ENCODE results near the gene SNAPIN.
"Not testable (repeated sequence)": the region's sequence is repeated elsewhere in the genome, so short reads cannot be mapped to it uniquely, and the experiment has no call there.

Gene SNAPIN

DNA sequence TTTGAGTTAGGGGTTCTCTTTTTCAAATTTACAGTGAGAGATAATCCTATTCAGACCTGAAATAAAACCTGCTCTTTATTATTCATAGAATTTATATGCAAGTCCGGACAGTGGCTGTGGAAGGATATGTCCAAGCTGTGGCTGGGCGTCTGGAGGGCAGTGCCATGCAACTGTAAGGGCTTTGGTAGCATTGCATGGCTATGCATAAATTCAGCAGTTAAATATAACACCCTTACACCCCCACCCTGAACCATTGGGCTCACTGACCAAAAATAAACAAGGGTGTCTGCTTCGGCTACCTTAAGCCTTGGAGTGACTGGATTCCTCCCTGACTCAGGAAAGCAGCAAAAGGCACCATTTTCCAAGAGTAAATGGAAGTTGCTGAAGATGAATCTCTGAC, 19.2 kb upstream of the SNAPIN start:
- H3K27me3 Mint-ChIP-seq (ENCODE audit: low read depth, poor library complexity) = no peaks in the 10 kb centered on the region
- H3K9me3 Mint-ChIP-seq = no peaks in the 10 kb centered on the region
- H3K4me3 Mint-ChIP-seq = no peak overlapping the region
- TF ChIP-seq, protein P1, sequence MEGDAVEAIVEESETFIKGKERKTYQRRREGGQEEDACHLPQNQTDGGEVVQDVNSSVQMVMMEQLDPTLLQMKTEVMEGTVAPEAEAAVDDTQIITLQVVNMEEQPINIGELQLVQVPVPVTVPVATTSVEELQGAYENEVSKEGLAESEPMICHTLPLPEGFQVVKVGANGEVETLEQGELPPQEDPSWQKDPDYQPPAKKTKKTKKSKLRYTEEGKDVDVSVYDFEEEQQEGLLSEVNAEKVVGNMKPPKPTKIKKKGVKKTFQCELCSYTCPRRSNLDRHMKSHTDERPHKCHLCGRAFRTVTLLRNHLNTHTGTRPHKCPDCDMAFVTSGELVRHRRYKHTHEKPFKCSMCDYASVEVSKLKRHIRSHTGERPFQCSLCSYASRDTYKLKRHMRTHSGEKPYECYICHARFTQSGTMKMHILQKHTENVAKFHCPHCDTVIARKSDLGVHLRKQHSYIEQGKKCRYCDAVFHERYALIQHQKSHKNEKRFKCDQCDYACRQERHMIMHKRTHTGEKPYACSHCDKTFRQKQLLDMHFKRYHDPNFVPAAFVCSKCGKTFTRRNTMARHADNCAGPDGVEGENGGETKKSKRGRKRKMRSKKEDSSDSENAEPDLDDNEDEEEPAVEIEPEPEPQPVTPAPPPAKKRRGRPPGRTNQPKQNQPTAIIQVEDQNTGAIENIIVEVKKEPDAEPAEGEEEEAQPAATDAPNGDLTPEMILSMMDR (IDR thresholded peaks at IDR 0.05) = no peak
- no peak overlapping the region for H3K27ac Mint-ChIP-seq
- peaks cover 60% of the 10 kb centered on the region for H3K4me1 Mint-ChIP-seq
- DNase-seq = no peak
- H3K36me3 Mint-ChIP-seq (ENCODE audit: low read depth) = peaks cover 78% of the 10 kb centered on the region

DNA sequence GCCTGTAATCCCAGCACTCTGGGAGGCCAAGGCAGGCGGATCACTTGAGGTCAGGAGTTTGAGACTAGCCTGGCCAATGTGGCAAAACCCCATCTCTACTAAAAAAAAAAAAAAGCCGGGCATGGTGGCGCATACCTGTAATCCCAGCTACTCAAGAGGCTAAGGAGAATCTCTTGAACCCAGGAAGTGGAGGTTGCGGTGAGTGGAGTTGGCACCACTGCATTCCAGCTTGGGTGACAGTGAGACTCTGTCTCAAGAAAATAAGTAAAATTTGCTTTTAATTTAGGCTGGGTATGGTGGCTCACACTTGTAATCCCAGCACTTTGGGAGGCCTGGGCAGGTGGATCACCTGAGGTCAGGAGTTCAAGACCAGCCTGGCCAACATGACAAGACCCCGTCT, 18.3 kb upstream of the SNAPIN start:
- H3K4me1 Mint-ChIP-seq = peaks cover 52% of the 10 kb centered on the region

DNA sequence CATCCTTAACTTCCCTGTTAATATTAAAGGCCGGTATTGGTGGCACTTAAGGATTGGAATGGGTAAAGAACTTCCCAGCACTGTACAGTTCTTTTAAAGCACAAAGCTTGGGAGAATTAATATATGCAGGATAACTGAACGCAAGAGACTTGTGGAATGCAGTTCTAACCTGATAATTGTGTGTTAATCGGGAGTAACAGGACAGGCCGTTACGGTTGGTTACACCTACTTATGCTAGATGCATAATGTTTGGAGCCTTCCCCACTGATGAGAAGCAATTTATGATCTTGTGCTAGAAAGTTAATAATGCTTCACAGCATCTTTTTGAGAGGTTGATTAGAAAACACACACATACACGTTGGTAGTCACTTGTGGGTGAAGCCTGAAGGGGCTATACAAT, 17.6 kb upstream of the SNAPIN start:
- no peak for DNase-seq
- H3K4me3 Mint-ChIP-seq = no peak overlapping the region
- peaks cover 47% of the 10 kb centered on the region for H3K4me1 Mint-ChIP-seq
- peaks cover 86% of the 10 kb centered on the region for H3K36me3 Mint-ChIP-seq (ENCODE audit: low read depth)
- H3K27me3 Mint-ChIP-seq (ENCODE audit: low read depth, poor library complexity) = no peaks in the 10 kb centered on the region
- TF ChIP-seq, protein P1 (IDR thresholded peaks at IDR 0.05) = no peak
- no peak overlapping the region for H3K27ac Mint-ChIP-seq
- H3K9me3 Mint-ChIP-seq = no peaks in the 10 kb centered on the region

More for the DNA sequence above, 18.3 kb upstream of the SNAPIN start:
- H3K9me3 Mint-ChIP-seq; H3K27ac Mint-ChIP-seq; DNase-seq; H3K4me3 Mint-ChIP-seq; H3K27me3 Mint-ChIP-seq (ENCODE audit: low read depth, poor library complexity): not testable (repeated sequence)
- peaks cover 84% of the 10 kb centered on the region for H3K36me3 Mint-ChIP-seq (ENCODE audit: low read depth)

DNA sequence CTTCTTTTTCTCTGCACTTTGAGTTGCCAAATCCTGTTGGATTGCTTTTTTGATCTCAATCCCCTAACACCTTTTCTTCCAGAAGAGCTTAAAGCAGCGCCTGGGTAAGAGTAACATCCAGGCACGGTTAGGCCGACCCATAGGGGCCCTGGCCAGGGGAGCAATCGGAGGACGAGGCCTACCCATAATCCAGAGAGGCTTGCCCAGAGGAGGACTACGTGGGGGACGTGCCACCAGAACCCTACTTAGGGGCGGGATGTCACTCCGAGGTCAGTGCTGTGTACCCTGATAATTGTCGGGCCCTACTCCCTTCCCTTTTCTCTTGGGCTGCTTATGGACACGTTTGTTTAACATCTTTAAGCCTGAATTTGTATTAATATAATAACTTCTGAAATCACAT, 16.3 kb upstream of the SNAPIN start:
- peaks cover 35% of the 10 kb centered on the region for H3K4me1 Mint-ChIP-seq
- no peak overlapping the region for H3K4me3 Mint-ChIP-seq
- no peak for DNase-seq
- TF ChIP-seq, protein P1 (IDR thresholded peaks at IDR 0.05) = no peak
- H3K9me3 Mint-ChIP-seq = no peaks in the 10 kb centered on the region
- peaks cover 83% of the 10 kb centered on the region for H3K36me3 Mint-ChIP-seq (ENCODE audit: low read depth)
- H3K27me3 Mint-ChIP-seq (ENCODE audit: low read depth, poor library complexity) = no peaks in the 10 kb centered on the region
- peak overlapping the region; percentile 45 for H3K27ac Mint-ChIP-seq

DNA sequence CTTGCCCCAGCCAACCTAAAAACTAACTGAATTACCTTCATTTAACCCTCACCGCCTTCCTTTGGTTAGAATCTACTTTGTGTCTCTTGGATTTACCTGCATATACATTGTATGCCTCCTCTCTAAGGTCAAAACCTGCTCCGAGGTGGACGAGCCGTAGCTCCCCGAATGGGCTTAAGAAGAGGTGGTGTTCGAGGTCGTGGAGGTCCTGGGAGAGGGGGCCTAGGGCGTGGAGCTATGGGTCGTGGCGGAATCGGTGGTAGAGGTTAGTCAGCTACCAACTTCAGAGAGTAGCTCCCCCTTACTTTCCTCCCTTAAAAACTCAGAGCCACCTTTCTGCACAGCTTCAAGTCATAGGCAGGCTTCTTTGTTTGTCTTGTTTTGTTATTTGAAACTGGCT, 15.4 kb upstream of the SNAPIN start:
- Mint-ChIP-seq H3K27me3 (ENCODE audit: low read depth, poor library complexity) (no peaks in the 10 kb centered on the region), H3K36me3 (ENCODE audit: low read depth) (peaks cover 79% of the 10 kb centered on the region), H3K4me3 (no peak overlapping the region), H3K4me1 (peaks cover 37% of the 10 kb centered on the region), H3K27ac (peak overlapping the region; percentile 52), H3K9me3 (no peaks in the 10 kb centered on the region)
- DNase-seq = no peak
- TF ChIP-seq, protein P1 (IDR thresholded peaks at IDR 0.05) = no peak

DNA sequence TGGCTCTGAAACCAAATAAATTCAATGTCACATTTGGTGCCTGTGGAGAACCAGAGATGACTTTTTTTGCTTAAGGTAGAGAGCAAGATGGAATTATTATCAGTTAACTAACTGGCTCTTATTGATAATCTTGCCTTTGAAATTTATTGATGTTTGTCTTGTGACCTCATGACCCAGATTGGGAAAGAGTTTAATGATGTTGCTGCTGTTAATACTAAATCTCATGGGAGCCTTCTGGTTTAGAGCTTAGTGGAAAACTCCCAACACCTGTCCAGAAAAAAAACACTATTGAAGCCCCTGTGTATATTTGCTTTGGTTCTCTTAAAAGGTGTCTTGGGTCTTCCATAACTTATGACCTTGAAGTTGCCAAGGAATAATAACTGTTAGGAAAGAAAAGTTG, 14.7 kb upstream of the SNAPIN start:
- no peak overlapping the region for H3K4me3 Mint-ChIP-seq
- H3K36me3 Mint-ChIP-seq (ENCODE audit: low read depth) = peaks cover 72% of the 10 kb centered on the region
- H3K27ac Mint-ChIP-seq = peak overlapping the region; percentile 9

More for the DNA sequence above, 14.7 kb upstream of the SNAPIN start:
- DNase-seq = no peak
- H3K27me3 Mint-ChIP-seq (ENCODE audit: low read depth, poor library complexity) = no peaks in the 10 kb centered on the region
- peaks cover 32% of the 10 kb centered on the region for H3K4me1 Mint-ChIP-seq
- TF ChIP-seq, protein P1 (IDR thresholded peaks at IDR 0.05) = no peak
- no peaks in the 10 kb centered on the region for H3K9me3 Mint-ChIP-seq
